ENCODE measurements around the gene NRK. TPM values are rescaled to one million over a fixed set of nuclear protein-coding genes. Genes with fewer than 3 reads are reported as not detected.
"Not testable (repeated sequence)": the region's sequence is repeated elsewhere in the genome, so short reads cannot be mapped to it uniquely, and the experiment has no call there.

NRK gene, protein sequence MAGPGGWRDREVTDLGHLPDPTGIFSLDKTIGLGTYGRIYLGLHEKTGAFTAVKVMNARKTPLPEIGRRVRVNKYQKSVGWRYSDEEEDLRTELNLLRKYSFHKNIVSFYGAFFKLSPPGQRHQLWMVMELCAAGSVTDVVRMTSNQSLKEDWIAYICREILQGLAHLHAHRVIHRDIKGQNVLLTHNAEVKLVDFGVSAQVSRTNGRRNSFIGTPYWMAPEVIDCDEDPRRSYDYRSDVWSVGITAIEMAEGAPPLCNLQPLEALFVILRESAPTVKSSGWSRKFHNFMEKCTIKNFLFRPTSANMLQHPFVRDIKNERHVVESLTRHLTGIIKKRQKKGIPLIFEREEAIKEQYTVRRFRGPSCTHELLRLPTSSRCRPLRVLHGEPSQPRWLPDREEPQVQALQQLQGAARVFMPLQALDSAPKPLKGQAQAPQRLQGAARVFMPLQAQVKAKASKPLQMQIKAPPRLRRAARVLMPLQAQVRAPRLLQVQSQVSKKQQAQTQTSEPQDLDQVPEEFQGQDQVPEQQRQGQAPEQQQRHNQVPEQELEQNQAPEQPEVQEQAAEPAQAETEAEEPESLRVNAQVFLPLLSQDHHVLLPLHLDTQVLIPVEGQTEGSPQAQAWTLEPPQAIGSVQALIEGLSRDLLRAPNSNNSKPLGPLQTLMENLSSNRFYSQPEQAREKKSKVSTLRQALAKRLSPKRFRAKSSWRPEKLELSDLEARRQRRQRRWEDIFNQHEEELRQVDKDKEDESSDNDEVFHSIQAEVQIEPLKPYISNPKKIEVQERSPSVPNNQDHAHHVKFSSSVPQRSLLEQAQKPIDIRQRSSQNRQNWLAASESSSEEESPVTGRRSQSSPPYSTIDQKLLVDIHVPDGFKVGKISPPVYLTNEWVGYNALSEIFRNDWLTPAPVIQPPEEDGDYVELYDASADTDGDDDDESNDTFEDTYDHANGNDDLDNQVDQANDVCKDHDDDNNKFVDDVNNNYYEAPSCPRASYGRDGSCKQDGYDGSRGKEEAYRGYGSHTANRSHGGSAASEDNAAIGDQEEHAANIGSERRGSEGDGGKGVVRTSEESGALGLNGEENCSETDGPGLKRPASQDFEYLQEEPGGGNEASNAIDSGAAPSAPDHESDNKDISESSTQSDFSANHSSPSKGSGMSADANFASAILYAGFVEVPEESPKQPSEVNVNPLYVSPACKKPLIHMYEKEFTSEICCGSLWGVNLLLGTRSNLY (N-terminal part only)
- 0.95 TPM for polyA plus RNA-seq (2013, experiment 1 of 2)
- polyA plus RNA-seq (2013, experiment 2 of 2) = 1.1 TPM

GRCh38 chrX:105822138-105823091 is at the start of gene NRK:
Gene NRK (plus strand): TSS chrX:105822539. CDS start chrX:105822846, 307 bp downstream.
- no peaks in the 10 kb centered on the region for H3K9me3 ChIP-seq (ENCODE audit: insufficient read depth, low read depth, low read length)
- H3K9ac ChIP-seq (ENCODE audit: low read depth, low read length) = no peak within 1 kb of the TSS
- no peak within 1 kb of the TSS for H3K27ac ChIP-seq (ENCODE audit: low read depth, low read length)
- peaks cover 50% of the 10 kb centered on the region for H3K27me3 ChIP-seq (ENCODE audit: insufficient read depth, low read length)
- no peaks in the 10 kb centered on the region for H3K4me1 ChIP-seq (ENCODE audit: insufficient read depth, low read length)
- WGBS = 1% methylated on average over 70 of the region's 76 CpGs
- peak within 1 kb of the TSS; percentile 60 for H3K4me3 ChIP-seq (ENCODE audit: low read length)
- H3K36me3 ChIP-seq (ENCODE audit: insufficient read depth, low read length) = no peaks in the 10 kb centered on the region

DNA sequence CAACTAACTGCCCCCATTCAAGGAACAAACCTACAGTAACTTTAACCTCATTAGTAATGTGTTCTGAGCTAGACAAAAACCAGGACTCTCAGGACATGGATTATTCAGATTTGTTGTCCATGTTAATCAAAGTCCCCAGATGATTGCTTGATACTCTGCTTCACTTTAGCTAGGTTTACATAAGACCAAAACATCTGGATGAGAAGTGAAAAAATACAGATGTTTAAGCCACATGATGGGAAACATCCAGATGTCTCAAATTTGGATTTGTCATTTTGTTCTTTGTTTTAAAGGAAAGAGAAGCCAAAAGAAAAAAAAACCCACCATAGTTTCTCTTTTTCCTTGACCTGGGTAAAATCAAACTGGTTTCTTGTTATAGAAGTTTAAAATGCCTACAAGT is 48.5 kb upstream of the NRK start:
- H3K27me3 ChIP-seq (ENCODE audit: insufficient read depth, low read length) = no peaks in the 10 kb centered on the region
- H3K27ac ChIP-seq (ENCODE audit: low read depth, low read length) = no peak overlapping the region
- no peaks in the 10 kb centered on the region for H3K36me3 ChIP-seq (ENCODE audit: insufficient read depth, low read length)
- H3K4me1 ChIP-seq (ENCODE audit: insufficient read depth, low read length) = no peaks in the 10 kb centered on the region
- H3K4me3 ChIP-seq (ENCODE audit: low read length) = no peak overlapping the region
- no peak overlapping the region for H3K9ac ChIP-seq (ENCODE audit: low read depth, low read length)
- no peaks in the 10 kb centered on the region for H3K9me3 ChIP-seq (ENCODE audit: insufficient read depth, low read depth, low read length)

GRCh38 chrX:105775679-105776078 is 46.7 kb upstream of the NRK start:
- Histone ChIP-seq H3K27ac (ENCODE audit: low read depth, low read length) (no peak overlapping the region), H3K27me3 (ENCODE audit: insufficient read depth, low read length) (no peaks in the 10 kb centered on the region), H3K9me3 (ENCODE audit: insufficient read depth, low read depth, low read length) (no peaks in the 10 kb centered on the region), H3K4me3 (ENCODE audit: low read length) (no peak overlapping the region), H3K36me3 (ENCODE audit: insufficient read depth, low read length) (no peaks in the 10 kb centered on the region), H3K9ac (ENCODE audit: low read depth, low read length) (no peak overlapping the region), H3K4me1 (ENCODE audit: insufficient read depth, low read length) (no peaks in the 10 kb centered on the region)
- whole genome bisulfite sequencing = 90% methylated on average over 2 of the region's 3 CpGs

DNA sequence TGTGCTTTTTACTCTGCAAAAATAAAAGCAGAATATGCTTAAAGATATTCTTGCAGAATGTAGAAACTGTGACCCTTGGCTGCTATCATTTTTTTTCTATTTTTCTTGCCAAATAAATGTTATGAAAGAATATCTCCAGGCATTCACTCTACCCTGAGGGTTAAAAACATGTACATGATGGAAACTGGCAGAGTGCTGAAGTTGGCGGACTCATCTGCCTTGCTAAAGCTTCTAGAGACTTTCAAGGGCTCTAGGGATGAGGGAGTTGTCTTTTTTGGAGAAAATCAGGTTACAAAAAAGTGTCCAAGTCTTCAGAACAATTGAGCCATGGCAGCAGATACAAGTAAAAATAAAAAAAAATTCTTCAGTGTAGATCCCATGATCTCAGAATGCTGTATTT is 40.5 kb upstream of the NRK start:
- Histone ChIP-seq H3K9ac (ENCODE audit: low read depth, low read length) (no peak overlapping the region), H3K36me3 (ENCODE audit: insufficient read depth, low read length) (no peaks in the 10 kb centered on the region), H3K27ac (ENCODE audit: low read depth, low read length) (no peak overlapping the region), H3K4me3 (ENCODE audit: low read length) (no peak overlapping the region), H3K27me3 (ENCODE audit: insufficient read depth, low read length) (no peaks in the 10 kb centered on the region), H3K4me1 (ENCODE audit: insufficient read depth, low read length) (no peaks in the 10 kb centered on the region), H3K9me3 (ENCODE audit: insufficient read depth, low read depth, low read length) (no peaks in the 10 kb centered on the region)
- WGBS = 93% methylated on average over 1 of the region's 1 CpG

GRCh38 chrX:105796877-105797276 is 25.5 kb upstream of the NRK start:
- not testable (repeated sequence) for H3K9me3 ChIP-seq (ENCODE audit: insufficient read depth, low read depth, low read length); H3K36me3 ChIP-seq (ENCODE audit: insufficient read depth, low read length); H3K4me1 ChIP-seq (ENCODE audit: insufficient read depth, low read length); H3K27me3 ChIP-seq (ENCODE audit: insufficient read depth, low read length); H3K27ac ChIP-seq (ENCODE audit: low read depth, low read length)
- 52% methylated on average over 26 of the region's 26 CpGs for WGBS
- Histone ChIP-seq H3K9ac (ENCODE audit: low read depth, low read length) (peak overlapping the region; percentile 57; the same call in 1 of the 2 replicates), H3K4me3 (ENCODE audit: low read length) (peak overlapping the region; percentile 47)

- H3K27me3 ChIP-seq (ENCODE audit: insufficient read depth, low read length) = no peaks in the 10 kb centered on the region
- no peaks in the 10 kb centered on the region for H3K36me3 ChIP-seq (ENCODE audit: insufficient read depth, low read length)
- 100% methylated on average over 1 of the region's 2 CpGs for WGBS
- H3K4me1 ChIP-seq (ENCODE audit: insufficient read depth, low read length) = no peaks in the 10 kb centered on the region
- H3K9ac ChIP-seq (ENCODE audit: low read depth, low read length) = no peak overlapping the region
- H3K27ac ChIP-seq (ENCODE audit: low read depth, low read length) = no peak overlapping the region
- no peak overlapping the region for H3K4me3 ChIP-seq (ENCODE audit: low read length)
- no peaks in the 10 kb centered on the region for H3K9me3 ChIP-seq (ENCODE audit: insufficient read depth, low read depth, low read length)
These were observed 18.4 kb upstream of the NRK start for GRCh38 chrX:105803891-105804290.

- not testable (repeated sequence) for H3K27ac ChIP-seq (ENCODE audit: low read depth, low read length); H3K36me3 ChIP-seq (ENCODE audit: insufficient read depth, low read length); H3K4me3 ChIP-seq (ENCODE audit: low read length); H3K9me3 ChIP-seq (ENCODE audit: insufficient read depth, low read depth, low read length); H3K9ac ChIP-seq (ENCODE audit: low read depth, low read length); H3K27me3 ChIP-seq (ENCODE audit: insufficient read depth, low read length); H3K4me1 ChIP-seq (ENCODE audit: insufficient read depth, low read length)
These were observed 16.7 kb upstream of the NRK start for GRCh38 chrX:105805655-105806054.

DNA sequence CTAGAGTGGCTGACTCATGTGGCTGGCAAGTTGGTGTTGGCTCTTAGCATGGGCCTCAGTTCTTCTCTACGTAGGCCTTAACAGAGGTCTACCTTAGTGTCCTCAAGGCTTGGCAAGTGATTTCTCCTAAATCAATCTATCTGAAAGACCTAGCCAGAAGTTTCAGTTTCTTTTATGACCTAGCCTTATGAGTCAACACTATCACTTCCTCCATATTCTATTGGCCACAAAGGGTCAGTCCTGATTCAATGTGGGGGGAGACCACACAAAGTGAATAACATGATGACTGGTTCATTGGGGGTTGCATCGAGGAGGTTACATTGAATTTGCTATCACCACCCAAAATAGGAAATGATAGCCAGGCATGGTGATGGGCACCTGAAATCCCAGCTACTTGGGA is 5.8 kb upstream of the NRK start:
- H3K4me1 ChIP-seq (ENCODE audit: insufficient read depth, low read length) = no peaks in the 10 kb centered on the region
- WGBS = 94% methylated on average over 2 of the region's 2 CpGs
- H3K9ac ChIP-seq (ENCODE audit: low read depth, low read length) = no peak overlapping the region
- no peak overlapping the region for H3K4me3 ChIP-seq (ENCODE audit: low read length)
- peaks cover 17% of the 10 kb centered on the region for H3K27me3 ChIP-seq (ENCODE audit: insufficient read depth, low read length)
- no peaks in the 10 kb centered on the region for H3K36me3 ChIP-seq (ENCODE audit: insufficient read depth, low read length)
- H3K9me3 ChIP-seq (ENCODE audit: insufficient read depth, low read depth, low read length) = no peaks in the 10 kb centered on the region
- no peak overlapping the region for H3K27ac ChIP-seq (ENCODE audit: low read depth, low read length)

DNA sequence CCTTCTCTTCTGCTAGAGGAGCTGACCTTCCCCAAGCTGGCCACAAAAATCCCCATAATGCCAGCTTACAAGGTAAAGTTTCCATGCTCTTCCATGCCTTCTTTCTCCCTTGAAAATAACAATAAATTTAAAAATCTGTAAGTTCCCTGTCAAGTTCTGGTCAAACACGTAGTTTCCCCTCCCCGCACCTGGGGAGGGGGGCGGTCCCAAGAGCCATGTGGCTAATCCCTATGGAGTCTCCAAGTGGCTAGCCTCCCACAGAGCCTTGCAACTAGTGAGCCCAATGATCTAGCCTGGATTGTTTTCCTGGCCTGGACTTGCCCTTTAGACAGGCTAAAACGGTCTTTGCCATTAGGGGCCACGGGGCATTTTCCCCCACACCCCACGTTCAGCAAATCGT is 2.1 kb upstream of the NRK start:
- 8% methylated on average over 5 of the region's 7 CpGs for WGBS
- Histone ChIP-seq H3K9ac (ENCODE audit: low read depth, low read length) (no peak overlapping the region), H3K4me1 (ENCODE audit: insufficient read depth, low read length) (no peaks in the 10 kb centered on the region), H3K36me3 (ENCODE audit: insufficient read depth, low read length) (no peaks in the 10 kb centered on the region), H3K27me3 (ENCODE audit: insufficient read depth, low read length) (peaks cover 50% of the 10 kb centered on the region), H3K4me3 (ENCODE audit: low read length) (no peak overlapping the region), H3K9me3 (ENCODE audit: insufficient read depth, low read depth, low read length) (no peaks in the 10 kb centered on the region), H3K27ac (ENCODE audit: low read depth, low read length) (no peak overlapping the region)

DNA sequence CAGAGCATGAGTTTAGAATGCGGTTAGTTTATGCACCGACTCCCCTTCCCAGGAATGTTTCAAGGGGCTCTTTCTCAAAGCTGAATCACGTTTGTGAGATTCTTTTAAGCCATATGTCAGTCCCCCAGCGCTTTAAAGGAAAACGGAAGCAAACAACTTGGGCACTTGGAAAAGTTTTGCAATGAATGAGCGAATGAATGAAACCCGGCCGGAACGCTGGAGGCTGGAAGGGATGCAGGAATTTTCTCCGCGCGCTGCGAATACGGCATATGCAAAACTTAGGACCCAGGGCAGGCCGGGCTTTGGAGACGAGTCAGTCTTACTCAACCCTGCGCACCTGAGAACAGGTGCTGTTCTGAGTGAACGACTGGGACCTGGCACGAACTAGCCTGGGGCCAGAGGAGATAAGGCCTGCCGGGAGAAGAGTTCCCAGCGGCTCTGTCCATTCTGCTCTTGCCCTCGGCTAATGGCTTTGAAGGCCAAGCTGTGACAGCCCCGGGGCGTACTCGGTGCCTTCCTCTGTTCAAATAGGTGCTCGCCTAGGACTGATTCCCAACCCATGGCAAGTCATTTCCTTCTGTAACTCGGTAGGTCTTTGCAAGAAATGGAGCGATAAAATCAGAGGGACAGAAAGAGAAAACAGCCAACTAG is 743 bp upstream of the NRK start:
- peaks cover 50% of the 10 kb centered on the region for H3K27me3 ChIP-seq (ENCODE audit: insufficient read depth, low read length)
- peak overlapping the region; percentile 60 for H3K4me3 ChIP-seq (ENCODE audit: low read length)
- H3K4me1 ChIP-seq (ENCODE audit: insufficient read depth, low read length) = no peaks in the 10 kb centered on the region
- no peaks in the 10 kb centered on the region for H3K36me3 ChIP-seq (ENCODE audit: insufficient read depth, low read length)
- no peak overlapping the region for H3K27ac ChIP-seq (ENCODE audit: low read depth, low read length)
- no peaks in the 10 kb centered on the region for H3K9me3 ChIP-seq (ENCODE audit: insufficient read depth, low read depth, low read length)
- WGBS = under 1% methylated on average over 28 of the region's 28 CpGs
- H3K9ac ChIP-seq (ENCODE audit: low read depth, low read length) = no peak overlapping the region
